ENCODE measurements around the gene ANAPC10.

GRCh38 chr4:145071560-145071959 lies 26.4 kb downstream of the ANAPC10 start:
- TF ChIP-seq CTCF (IDR thresholded peaks at IDR 0.05) (no peak), POLR2A (IDR thresholded peaks at IDR 0.05) (no peak)
